GM10248 (cell line): ENCODE data around the gene RBL1.
A peak's percentile ranks its signal among the peaks of the same experiment; 100 is the strongest.

Experiments
- CTCF ChIA-PET: fragments of 300-600 bp; sonication (Branson Sonifier 250); formaldehyde crosslinking; extraction: SDS; loops from one replicate; lab custom pipeline; 2021; ENCODE audit warnings: antibody characterized with exemption; lab: Yijun Ruan, JAX
- POLR2A ChIA-PET: fragments of 350-650 bp; sonication (Branson Sonifier 250); formaldehyde crosslinking; extraction: SDS; loops from one replicate; lab custom pipeline; 2020; ENCODE audit warnings: antibody characterized with exemption; lab: Yijun Ruan, JAX
- DNase-seq: peaks from one replicate; pipeline ENCODE4 v3.0.0; 2012; ENCODE audit errors: extremely low spot score
- TF ChIP-seq, protein P1 (sequence below): IDR thresholded peaks from 2 replicates; pipeline ENCODE4 v1.5.1; 2012; ENCODE audit warnings: mild to moderate bottlenecking, low read depth; ENCODE audit errors: extremely low read depth, missing control alignments, control extremely low read depth

Gene RBL1

GRCh38 chr20:36950414-36951197 is 145.2 kb downstream of the RBL1 start:
- POLR2A ChIA-PET: no interaction called here
- CTCF ChIA-PET: no interaction called here
- peak; percentile 31 for DNase-seq
- TF ChIP-seq, protein P1, sequence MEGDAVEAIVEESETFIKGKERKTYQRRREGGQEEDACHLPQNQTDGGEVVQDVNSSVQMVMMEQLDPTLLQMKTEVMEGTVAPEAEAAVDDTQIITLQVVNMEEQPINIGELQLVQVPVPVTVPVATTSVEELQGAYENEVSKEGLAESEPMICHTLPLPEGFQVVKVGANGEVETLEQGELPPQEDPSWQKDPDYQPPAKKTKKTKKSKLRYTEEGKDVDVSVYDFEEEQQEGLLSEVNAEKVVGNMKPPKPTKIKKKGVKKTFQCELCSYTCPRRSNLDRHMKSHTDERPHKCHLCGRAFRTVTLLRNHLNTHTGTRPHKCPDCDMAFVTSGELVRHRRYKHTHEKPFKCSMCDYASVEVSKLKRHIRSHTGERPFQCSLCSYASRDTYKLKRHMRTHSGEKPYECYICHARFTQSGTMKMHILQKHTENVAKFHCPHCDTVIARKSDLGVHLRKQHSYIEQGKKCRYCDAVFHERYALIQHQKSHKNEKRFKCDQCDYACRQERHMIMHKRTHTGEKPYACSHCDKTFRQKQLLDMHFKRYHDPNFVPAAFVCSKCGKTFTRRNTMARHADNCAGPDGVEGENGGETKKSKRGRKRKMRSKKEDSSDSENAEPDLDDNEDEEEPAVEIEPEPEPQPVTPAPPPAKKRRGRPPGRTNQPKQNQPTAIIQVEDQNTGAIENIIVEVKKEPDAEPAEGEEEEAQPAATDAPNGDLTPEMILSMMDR: no peak
